Erythroblast (primary cell): ENCODE measurements around the gene GOLGA6L2.
"Not testable (repeated sequence)": the region's sequence is repeated elsewhere in the genome, so short reads cannot be mapped to it uniquely, and the experiment has no call there.

Source experiments
- DNase-seq, 2 experiments: peaks; one replicate each; lab custom pipeline; 2025; lab: John Stamatoyannopoulos, UW
- GATA1 ChIP-seq: IDR thresholded peaks from 2 replicates; pipeline ENCODE4 v1.6.1; 2011; ENCODE audit warnings: low read depth, mild to moderate bottlenecking, control low read depth, low read length, moderate library complexity
- POLR2A ChIP-seq: IDR thresholded peaks from 2 replicates; pipeline ENCODE4 v1.6.1; 2011; ENCODE audit warnings: mild to moderate bottlenecking, low read length

GOLGA6L2 gene

DNA sequence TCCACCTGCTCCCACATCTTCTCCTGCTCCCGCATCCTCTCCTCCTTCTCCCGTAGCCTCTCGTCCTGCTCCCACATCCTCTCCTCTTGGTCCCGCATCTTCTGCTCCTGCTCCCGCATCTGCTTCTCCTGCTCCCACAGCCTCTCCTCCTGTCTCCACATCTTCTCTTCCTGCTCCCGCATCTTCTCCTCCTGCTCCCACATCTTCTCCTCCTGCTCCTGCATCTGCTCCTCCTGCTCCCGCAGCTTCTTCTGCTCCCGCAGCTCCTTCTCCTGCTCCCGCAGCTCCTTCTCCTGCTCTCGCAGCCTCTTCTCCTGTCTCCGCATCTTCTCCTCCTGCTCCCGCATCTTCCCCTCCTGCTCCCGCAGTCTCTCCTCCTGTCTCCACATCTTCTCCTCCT lies 5.8 kb downstream of the GOLGA6L2 start:
- TF ChIP-seq GATA1 (no peak), POLR2A (no peak)
- no peak for DNase-seq

GRCh38 chr15:23440596-23440995 lies 6.4 kb downstream of the GOLGA6L2 start:
- no peak for DNase-seq
- TF ChIP-seq POLR2A, result no peak
- no peak for TF ChIP-seq GATA1

GRCh38 chr15:23439513-23439912 lies 7.5 kb downstream of the GOLGA6L2 start:
- TF ChIP-seq GATA1 (no peak), POLR2A (no peak)

DNA sequence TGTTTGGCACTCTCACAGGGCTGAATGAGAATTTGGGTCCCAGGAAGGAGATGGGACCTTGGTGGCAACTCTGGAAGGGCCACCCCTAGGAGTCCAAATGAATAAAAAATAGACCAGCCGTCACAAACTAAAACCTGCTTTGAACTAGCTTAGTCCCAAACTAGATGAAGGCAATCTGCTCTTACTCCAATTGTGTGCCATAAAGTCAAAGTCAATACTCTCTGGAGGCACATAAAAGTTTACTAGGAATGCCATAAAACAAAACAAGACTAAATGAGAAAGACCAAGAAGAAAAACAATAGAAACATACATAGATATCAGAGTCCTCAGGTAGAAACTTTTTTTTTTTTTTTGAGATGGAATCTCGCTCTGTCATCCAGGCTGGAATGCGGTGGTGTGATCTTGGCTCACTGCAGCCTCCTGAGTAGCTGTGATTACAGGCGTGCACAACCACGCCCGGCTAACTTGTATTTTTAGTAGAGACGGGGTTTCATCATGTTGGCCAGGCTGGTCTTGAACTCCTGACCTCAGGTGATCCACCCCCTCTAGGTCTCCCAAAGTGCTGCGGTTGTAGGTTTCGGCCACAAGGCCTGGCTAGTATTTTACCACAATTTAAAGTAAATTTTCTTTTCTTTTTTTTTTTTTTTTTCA lies 8.1 kb downstream of the GOLGA6L2 start:
- TF ChIP-seq GATA1, result no peak
- TF ChIP-seq POLR2A, result no peak
- no peak for DNase-seq

More at GRCh38 chr15:23439513-23439912, 7.5 kb downstream of the GOLGA6L2 start:
- no peak for DNase-seq

- TF ChIP-seq POLR2A (no peak), GATA1 (no peak)
These were observed 9.4 kb downstream of the GOLGA6L2 start for GRCh38 chr15:23437673-23438072.

GRCh38 chr15:23437146-23437545 lies 9.9 kb downstream of the GOLGA6L2 start:
- TF ChIP-seq GATA1 (no peak), POLR2A (no peak)
- no peak for DNase-seq

More at GRCh38 chr15:23437673-23438072, 9.4 kb downstream of the GOLGA6L2 start:
- DNase-seq, result no peak

DNA sequence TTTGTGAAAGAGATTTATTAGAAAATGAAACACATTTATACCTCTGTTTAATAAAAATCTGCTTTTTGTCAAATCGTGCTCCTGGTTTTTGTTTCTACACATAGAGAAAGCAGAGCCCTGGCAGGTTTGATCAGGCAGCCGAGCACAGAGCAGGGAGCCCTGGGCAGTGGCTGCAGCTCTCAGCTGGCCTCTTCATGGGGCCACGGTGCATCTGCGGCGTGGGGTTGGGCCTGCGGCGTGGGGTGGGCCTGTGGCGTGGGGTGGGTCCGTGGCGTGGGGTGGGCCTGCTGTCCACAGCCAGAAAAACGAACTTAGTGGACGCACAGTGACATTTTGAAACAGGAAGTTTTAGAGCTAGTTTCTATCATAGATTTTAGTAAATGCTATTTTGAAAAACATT lies 10.6 kb downstream of the GOLGA6L2 start:
- no peak for DNase-seq
- no peak for TF ChIP-seq GATA1
- no peak for TF ChIP-seq POLR2A

- not testable (repeated sequence) for DNase-seq
These were observed 12.3 kb downstream of the GOLGA6L2 start for GRCh38 chr15:23434699-23435098.

- not testable (repeated sequence) for DNase-seq
These were observed 21.7 kb downstream of the GOLGA6L2 start for GRCh38 chr15:23425327-23425726.

DNA sequence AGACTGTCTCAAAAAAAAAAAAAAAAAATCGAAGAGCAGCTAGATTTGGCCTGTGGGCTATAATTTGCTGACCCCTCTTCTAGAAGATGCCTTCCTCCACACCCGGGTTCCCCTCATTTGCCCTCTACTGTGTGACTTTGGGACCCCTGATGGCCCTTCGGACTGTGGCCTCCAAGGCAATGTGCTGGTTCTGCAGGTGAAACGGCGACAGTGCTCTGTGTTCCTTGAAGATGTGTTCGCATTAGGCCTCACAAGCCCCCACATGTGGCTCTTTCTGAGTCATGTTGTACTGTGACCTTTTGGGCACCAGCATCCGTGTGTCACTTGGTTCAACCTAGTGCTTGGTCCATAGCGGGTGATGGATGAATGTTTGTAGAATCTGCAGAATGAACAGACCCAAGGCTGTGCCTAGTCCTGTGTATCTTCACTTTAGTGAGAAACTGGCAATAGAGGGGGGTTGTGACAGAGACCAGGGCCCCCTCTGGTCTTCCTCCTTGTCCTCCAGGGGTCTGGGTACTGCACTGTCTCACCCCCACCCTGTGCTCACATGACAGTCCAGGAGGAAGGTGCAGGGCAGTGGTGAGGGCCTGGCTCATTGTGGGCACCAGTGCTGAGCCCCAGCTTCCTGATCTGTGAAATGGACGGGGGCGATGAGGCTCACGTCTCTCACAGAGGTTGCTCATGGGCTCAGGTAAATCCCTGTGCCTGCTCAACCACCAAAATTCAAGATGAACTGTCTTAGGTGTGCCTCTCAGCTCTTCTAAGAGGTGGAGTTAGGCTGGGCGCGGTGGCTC lies 22.7 kb downstream of the GOLGA6L2 start:
- DNase-seq, result no peak
- no peak for TF ChIP-seq GATA1
- TF ChIP-seq POLR2A, result no peak

- DNase-seq, result no peak
- TF ChIP-seq POLR2A, result no peak
- no peak for TF ChIP-seq GATA1
These were observed 23.9 kb downstream of the GOLGA6L2 start for GRCh38 chr15:23422946-23423708.

GRCh38 chr15:23422099-23422945 lies 24.7 kb downstream of the GOLGA6L2 start:
- no peak for DNase-seq
- no peak for TF ChIP-seq GATA1
- TF ChIP-seq POLR2A, result no peak
